Stimulated activated naive CD8-positive, alpha-beta T cell treated with anti-CD3 and anti-CD28 coated beads, Interleukin-15, Interleukin-2, amounts not matched to agents 100 ng/mL and 50 ng/mL, for 24 hours (primary cell): ENCODE results near the gene UTP14C.

Experiments used
- H3K27ac Mint-ChIP-seq: one replicate; pipeline ENCODE4 v1.8.0; 2021; ENCODE audit warnings: mild to moderate bottlenecking, mixed read lengths
- H3K27me3 Mint-ChIP-seq: one replicate; pipeline ENCODE4 v1.8.0; 2021; ENCODE audit warnings: mixed read lengths
- H3K36me3 Mint-ChIP-seq: one replicate; pipeline ENCODE4 v1.8.0; 2021; ENCODE audit warnings: low read depth, mixed read lengths
- H3K4me1 Mint-ChIP-seq: one replicate; pipeline ENCODE4 v1.8.0; 2021; ENCODE audit warnings: low read depth, mixed read lengths
- H3K4me3 Mint-ChIP-seq: one replicate; pipeline ENCODE4 v1.8.0; 2021; ENCODE audit warnings: mild to moderate bottlenecking, mixed read lengths
- H3K9me3 Mint-ChIP-seq: one replicate; pipeline ENCODE4 v1.8.0; 2021; ENCODE audit warnings: mixed read lengths

Gene UTP14C

DNA sequence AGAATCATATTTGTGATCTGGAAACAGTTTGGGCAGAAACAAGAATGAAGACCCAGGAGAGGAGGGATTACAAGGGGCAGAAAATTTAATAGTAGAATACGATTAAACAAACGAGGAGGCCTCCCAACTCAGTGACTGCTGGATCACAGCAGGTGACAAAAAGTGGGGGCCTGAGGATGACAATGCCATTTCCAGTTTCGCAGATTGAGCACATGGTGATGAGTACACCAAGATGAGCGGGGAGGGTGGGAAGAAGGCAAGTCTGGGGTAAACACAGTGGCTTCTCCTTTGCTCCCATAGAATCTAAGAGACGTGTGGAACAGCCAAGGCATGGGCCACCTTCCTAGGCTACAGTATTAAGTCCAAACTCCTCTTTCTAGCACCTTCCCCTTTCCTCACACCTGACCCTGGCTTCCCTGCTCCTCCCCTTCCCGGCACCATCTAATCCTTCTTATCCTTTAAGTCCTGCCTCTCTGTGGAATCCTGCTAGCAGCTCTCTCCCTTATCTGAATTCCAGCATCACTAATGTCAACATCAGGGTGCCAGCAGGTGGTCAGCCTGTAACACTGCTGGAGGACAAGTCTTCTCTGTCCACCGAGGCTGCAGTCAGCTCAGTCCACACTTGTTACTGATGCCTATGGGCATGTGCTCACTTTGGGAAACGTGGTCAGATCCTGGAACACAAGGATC lies 26.7 kb upstream of the UTP14C start:
- no peaks in the 10 kb centered on the region for H3K36me3 Mint-ChIP-seq
- H3K27me3 Mint-ChIP-seq: no peaks in the 10 kb centered on the region
- H3K9me3 Mint-ChIP-seq: no peaks in the 10 kb centered on the region
- H3K4me3 Mint-ChIP-seq: no peak overlapping the region
- H3K4me1 Mint-ChIP-seq: no peaks in the 10 kb centered on the region
- H3K27ac Mint-ChIP-seq: no peak overlapping the region

DNA sequence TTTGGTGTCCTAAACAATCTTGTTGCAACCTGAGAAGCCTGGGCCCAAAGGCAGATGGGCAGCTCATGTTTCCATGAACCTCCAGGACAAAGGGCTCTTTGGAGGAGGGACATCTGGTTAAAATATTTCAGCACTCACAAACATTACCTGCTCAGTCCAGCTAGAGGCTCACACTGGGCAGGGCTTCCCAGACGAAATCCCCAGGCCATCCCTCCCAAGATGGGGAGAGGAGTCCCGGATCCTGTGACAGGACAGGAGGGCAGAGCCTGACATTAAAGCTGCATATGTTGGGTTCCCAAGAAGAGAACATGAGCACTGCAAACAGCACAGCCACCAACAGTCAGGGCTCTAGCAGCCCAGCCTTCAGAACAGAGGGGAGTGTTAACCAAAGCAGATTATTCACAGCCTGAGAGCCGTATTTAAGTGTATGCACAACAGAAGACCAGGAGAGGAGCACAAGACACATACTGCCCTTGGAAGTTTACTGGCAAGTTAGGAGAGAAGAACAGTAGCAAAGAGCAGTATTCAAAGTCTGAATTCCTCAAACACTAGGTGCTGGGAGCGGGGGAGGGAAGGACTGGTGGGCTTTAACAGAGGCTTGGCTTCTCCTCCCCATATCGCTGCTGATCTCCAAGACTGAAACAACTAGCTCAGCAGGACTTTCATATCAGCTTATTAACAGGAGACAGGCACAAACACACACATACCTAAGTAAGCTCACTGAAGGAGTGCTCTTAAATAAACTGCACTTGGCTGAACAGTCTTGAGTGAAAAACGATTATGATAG lies 25.6 kb upstream of the UTP14C start:
- no peaks in the 10 kb centered on the region for H3K27me3 Mint-ChIP-seq
- H3K9me3 Mint-ChIP-seq: no peaks in the 10 kb centered on the region
- H3K36me3 Mint-ChIP-seq: no peaks in the 10 kb centered on the region
- H3K4me3 Mint-ChIP-seq: no peak overlapping the region
- H3K4me1 Mint-ChIP-seq: no peaks in the 10 kb centered on the region
- no peak overlapping the region for H3K27ac Mint-ChIP-seq

DNA sequence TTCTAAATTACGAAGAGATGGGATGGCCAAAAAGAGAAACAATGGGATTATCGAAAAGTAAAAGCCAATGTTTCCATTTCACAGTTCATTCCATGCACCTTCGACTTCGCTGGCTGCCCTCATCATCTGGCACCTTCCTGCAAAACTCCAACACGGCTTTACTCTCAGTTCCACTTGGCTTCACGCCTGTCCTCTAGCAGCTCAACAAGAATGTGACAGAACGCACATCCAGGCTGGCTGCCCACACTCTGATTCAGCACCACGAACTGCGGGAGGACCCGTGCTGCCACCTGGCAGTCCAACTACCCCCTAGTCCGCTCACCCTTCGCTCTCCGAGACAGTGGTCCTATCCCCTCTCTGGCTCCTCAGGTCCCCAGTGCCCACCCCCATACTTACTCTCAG lies 25.0 kb upstream of the UTP14C start:
- H3K4me3 Mint-ChIP-seq: no peak overlapping the region
- no peaks in the 10 kb centered on the region for H3K4me1 Mint-ChIP-seq
- H3K27ac Mint-ChIP-seq: no peak overlapping the region
- H3K9me3 Mint-ChIP-seq: no peaks in the 10 kb centered on the region
- H3K36me3 Mint-ChIP-seq: no peaks in the 10 kb centered on the region
- H3K27me3 Mint-ChIP-seq: no peaks in the 10 kb centered on the region

DNA sequence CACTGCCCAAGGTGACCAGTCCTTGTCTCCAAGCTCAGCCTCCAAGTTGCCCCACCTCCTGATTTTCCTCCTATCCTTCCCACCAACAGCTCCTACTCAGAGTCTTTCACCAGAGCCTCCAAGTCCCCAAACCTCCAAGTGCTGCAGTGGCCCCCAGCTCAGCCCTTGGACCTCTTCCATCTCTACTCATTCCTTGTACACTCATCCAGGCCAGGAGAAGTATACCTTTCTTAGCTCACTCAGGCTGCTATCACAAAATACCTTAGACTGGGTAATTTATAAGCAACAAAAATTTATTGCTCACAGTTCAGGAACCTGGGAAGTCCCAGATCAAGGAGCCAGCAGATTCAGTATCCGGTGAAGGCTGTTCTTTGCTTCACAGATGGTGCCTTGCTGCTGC lies 24.6 kb upstream of the UTP14C start:
- Mint-ChIP-seq H3K27ac (no peak overlapping the region), H3K36me3 (no peaks in the 10 kb centered on the region), H3K4me1 (no peaks in the 10 kb centered on the region), H3K27me3 (no peaks in the 10 kb centered on the region), H3K9me3 (no peaks in the 10 kb centered on the region), H3K4me3 (no peak overlapping the region)

DNA sequence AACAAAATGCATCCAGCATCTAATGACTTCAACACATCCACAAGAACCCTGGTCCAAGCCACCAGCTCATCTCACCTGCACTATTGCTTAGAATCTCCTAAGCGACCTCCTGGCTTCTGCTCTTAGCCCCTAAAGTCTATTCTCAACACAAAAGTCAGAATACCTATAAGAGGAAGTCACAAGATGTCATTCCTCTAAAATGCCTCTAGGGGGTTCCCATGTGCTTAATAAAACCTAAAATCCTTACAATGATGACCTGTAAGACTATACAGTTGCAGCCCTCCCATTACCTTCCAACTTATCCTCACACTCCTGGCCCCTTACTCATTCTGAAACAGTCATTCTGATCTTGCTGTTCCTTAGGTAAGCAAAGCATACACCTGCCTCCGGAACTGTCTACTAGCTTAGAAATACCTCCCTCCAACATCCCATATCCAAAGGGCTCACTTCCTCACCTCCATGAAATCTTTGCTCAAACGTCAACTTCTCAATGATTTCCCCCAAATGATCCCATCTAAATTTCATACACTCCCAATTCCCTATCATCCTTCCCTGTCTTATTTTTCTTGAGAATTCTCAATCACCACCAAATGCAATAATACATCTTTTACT lies 23.3 kb upstream of the UTP14C start:
- no peaks in the 10 kb centered on the region for H3K9me3 Mint-ChIP-seq
- H3K4me3 Mint-ChIP-seq: no peak overlapping the region
- H3K4me1 Mint-ChIP-seq: no peaks in the 10 kb centered on the region
- no peak overlapping the region for H3K27ac Mint-ChIP-seq
- no peaks in the 10 kb centered on the region for H3K36me3 Mint-ChIP-seq
- no peaks in the 10 kb centered on the region for H3K27me3 Mint-ChIP-seq

DNA sequence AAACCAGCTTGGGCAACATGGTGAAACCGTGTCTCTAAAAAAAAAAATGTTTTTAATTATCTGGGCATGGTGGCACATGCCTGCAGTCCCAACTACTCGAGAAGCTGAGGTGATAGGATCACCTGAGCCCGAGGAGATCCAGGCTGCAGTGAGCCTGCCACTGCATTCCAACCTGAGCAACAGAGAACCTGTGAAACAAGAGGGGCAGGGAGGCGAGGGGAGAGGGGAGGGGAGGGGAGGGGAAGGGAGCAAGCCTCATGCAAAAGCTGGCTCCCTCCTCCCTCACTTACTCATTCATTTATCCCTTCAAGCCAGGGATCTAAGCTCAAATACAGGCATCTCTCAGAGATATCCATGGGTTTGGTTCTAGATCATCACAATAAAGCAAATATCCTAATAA lies 22.1 kb upstream of the UTP14C start:
- peaks cover under 1% of the 10 kb centered on the region for H3K27me3 Mint-ChIP-seq
- H3K4me1 Mint-ChIP-seq: no peaks in the 10 kb centered on the region
- no peaks in the 10 kb centered on the region for H3K36me3 Mint-ChIP-seq
- H3K4me3 Mint-ChIP-seq: no peak overlapping the region
- no peak overlapping the region for H3K27ac Mint-ChIP-seq
- no peaks in the 10 kb centered on the region for H3K9me3 Mint-ChIP-seq

DNA sequence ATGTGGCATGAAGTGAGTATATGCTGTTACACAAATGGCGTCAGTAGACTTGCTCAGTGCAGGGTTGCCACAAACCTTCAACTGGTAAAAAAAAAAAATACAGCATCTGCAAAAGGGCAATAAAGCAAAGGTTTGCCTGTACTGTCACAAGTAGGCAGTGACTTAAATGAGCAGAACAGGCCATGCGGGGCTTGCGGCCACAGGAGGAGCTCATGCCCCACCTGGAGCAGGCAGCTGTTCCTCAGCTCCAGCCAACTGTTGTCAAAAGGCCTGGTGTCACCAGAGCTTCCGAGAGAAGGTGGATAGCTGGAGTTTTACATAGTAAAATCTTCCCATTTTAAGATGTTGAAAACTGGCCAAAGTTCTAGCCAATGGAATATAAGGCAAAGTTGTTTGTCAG lies 20.9 kb upstream of the UTP14C start:
- Mint-ChIP-seq H3K4me1 (no peaks in the 10 kb centered on the region), H3K27me3 (peaks cover 7% of the 10 kb centered on the region), H3K27ac (no peak overlapping the region), H3K36me3 (no peaks in the 10 kb centered on the region), H3K9me3 (no peaks in the 10 kb centered on the region), H3K4me3 (no peak overlapping the region)

DNA sequence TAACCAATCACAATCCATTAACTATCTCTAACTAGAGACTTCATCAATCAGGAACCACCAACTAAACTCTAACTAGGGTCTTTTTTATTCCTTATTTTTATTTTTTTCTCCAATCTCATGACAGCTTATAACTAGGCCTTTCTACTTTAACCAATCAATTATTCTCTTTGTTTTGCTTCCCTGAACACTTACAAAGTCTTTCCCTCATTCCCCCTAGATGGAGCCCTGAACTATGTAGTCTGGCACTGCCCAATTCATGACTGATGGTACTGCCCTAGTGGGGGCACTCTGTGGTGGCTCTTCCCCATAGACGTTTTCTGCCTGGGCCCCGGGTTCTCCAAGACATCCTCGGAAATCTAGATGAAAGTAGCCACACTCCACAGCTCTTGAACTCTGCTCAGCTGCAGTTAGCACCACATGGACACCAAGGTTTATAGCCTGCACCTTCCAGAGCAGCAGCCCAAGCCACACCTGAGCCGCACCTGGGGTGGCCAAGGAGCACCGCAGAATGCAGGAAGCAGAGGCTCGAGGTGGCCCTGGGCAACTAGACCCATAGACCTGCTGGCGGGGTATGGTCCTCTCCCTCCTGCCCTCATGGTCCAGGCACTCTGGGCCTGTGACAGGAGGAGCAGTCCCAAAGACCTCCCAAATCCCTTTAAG lies 19.9 kb upstream of the UTP14C start:
- Mint-ChIP-seq H3K36me3 (no peaks in the 10 kb centered on the region), H3K4me3 (no peak overlapping the region), H3K9me3 (no peaks in the 10 kb centered on the region), H3K27me3 (peaks cover 15% of the 10 kb centered on the region), H3K4me1 (no peaks in the 10 kb centered on the region), H3K27ac (no peak overlapping the region)

DNA sequence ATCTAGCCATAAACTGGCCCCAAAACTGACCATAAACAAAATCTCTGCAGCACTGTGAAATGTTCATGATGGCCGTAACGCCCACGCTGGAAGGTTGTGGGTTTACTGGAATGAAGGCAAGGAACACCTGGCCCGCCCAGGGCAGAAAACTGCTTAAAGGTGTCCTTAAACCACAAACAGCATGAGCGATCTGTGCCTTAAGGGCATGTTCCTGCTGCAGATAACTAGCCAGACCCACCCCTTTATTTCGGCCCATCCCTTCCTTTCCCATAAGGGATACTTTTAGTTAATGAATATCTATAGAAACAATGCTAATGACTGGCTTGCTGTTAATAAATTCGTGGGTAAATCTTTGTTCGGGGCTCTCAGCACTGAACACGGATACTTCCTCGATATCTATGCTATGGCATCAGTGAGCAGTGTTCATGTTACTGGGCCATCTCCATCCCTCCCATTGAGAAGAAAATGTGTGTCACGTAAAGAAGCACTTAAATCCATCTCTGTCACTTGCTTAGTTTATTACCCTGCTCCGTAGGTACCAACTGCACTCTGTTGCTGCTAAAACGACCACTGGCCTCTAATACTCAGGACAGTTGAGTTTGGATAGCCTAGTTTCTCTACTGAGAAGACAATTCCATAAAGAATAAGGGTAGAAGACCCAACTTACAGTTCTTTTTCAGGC lies 18.5 kb upstream of the UTP14C start:
- Mint-ChIP-seq H3K27ac (no peak overlapping the region), H3K27me3 (peaks cover 28% of the 10 kb centered on the region), H3K36me3 (no peaks in the 10 kb centered on the region), H3K9me3 (no peaks in the 10 kb centered on the region), H3K4me3 (no peak overlapping the region), H3K4me1 (peaks cover 4% of the 10 kb centered on the region)

DNA sequence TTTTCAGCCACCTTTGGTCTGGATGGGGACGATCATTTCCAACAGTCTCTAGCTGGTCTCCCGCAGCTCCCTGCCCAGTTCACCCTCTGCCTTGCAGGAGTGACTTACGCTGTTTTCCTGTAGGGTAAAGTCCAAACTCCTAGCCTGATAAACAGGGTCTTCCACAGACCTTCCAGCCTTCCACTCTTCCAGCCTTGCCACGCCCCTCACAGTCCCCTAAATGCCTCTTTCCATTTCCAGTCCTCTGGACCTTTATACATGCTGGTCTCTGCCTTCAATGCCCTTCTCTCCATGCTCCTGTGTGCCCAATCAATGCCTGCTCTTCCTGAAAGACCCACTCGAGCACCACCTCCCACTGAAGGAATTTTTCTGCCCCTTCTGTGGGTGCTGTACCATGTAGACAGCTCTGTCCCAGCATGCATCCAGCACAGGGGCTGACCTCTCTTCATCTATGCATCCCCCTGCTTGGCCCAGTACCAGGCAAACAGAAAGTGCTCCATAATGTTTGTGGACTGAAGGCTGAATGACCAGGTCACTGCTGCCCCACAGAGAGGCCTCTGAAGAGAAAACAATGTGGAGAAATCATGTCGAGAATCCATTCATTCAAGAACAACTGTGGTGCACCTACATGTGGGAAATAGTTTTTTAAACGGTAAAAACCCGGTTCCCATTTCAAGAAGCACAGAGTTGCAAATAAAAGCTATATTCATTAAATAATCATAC lies 17.8 kb upstream of the UTP14C start:
- no peaks in the 10 kb centered on the region for H3K9me3 Mint-ChIP-seq
- H3K27me3 Mint-ChIP-seq: peaks cover 32% of the 10 kb centered on the region
- H3K36me3 Mint-ChIP-seq: no peaks in the 10 kb centered on the region
- no peak overlapping the region for H3K4me3 Mint-ChIP-seq
- H3K27ac Mint-ChIP-seq: no peak overlapping the region
- peaks cover 7% of the 10 kb centered on the region for H3K4me1 Mint-ChIP-seq

DNA sequence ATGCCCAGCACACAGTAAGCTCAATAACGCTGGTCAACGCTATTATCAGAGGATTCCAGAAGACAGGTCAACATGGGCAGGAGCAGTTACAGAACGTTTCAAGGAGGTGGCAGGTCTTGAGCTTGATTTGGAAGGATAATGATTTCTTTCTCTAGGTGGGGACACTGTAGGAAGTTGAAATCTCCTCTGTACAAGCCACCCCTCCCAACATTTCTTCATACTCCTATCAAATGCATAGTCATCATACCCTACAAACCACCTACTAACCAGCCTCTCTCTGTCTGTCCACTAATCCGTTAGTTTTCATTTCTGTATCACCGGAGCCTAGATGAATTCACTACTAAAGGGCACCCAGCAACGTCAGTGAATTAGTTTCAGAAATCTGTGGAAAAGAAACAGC lies 14.5 kb upstream of the UTP14C start:
- Mint-ChIP-seq H3K4me1 (peaks cover 14% of the 10 kb centered on the region), H3K36me3 (no peaks in the 10 kb centered on the region), H3K27ac (no peak overlapping the region), H3K4me3 (no peak overlapping the region), H3K27me3 (peaks cover 32% of the 10 kb centered on the region), H3K9me3 (no peaks in the 10 kb centered on the region)

DNA sequence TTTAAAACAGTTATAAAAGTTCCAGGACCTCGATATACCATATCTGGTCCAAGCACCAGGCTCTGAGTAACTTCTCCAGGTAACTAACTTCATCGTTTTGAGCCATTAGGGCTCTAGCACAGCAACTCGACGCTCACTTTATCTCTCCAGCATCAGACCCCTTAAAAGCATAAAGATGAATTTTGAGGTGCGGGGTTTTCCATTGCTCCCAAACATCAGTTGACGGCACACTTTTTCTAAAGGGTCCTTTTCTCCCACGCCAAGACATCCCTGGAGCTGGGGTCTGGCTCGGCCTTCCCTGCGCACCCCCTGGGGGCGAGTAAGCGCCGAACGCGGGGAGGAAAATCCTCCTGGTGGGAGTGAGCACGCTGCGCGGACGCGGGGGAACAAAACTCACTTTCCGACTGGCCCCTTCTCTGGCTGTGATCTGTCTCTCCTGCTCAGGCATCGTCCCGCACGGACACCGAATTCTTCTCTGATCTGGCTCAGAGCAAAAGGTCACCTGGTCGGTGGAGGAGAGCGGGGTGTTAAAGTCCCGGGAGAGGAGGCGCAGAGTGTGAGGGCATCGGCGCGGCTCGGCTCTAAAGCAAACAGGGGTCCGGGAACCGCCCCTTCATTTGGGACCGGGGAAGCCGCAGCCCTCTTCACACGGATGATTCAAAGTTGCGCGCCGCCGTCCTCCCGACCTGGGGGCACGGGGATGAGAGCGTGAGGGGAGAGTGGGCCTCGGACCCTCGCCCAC lies 13.4 kb upstream of the UTP14C start, which contains the start of gene ATP7B:
TSS of gene ATP7B (minus strand) at position 561 of the 742 bp plus-strand sequence. CDS start at position 448, 113 bp downstream.
- peaks cover 32% of the 10 kb centered on the region for H3K27me3 Mint-ChIP-seq
- H3K36me3 Mint-ChIP-seq: peaks cover 6% of the 10 kb centered on the region
- H3K4me3 Mint-ChIP-seq: peak within 1 kb of the TSS; percentile 100
- no peaks in the 10 kb centered on the region for H3K9me3 Mint-ChIP-seq
- peaks cover 19% of the 10 kb centered on the region for H3K4me1 Mint-ChIP-seq
- peak within 1 kb of the TSS; percentile 95 for H3K27ac Mint-ChIP-seq

DNA sequence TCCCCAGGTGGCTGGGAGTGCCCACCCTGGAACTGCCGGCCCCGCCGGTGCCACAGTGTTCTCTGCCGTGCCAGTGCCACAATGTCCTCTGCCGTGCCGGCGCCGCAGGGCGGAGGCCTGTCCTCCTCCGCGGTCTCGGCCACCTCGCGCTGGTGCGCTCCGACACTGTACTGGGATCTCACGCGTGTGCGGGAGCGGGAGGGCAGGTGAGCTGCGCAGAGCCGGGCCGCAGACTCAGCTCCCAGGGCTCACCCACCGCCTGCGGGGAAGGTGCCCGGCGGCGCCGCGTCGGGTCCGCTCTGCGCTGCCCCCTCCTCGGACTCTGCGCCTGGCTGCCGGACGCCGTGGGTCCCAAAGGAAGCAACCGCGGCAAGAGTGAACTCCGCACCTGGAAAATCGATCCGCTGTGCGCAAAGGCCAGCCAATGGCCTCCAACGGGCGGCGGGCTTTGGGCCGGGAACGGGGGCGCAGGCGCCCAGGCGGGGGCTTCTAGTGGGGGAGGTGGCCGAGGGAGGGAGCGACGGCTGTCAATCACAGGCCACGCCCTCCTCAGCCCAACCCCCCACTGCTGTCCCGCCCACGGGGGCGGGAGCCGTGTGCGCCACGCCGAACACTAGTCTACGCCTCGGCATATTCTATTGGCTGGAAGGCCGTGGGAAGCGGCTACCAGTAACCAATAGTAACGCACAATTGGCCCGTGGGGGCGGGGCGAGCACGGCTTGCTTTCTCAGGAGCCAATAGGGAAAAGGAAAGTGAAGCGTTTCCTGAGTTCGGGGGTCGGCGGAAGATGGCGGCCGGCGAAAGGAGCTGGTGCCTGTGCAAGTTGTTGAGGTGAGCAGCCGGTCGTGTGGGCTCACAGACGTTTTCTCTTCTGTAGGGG lies 12.6 kb upstream of the UTP14C start, which contains the start of gene ALG11:
TSS of gene ALG11 (plus strand) at position 767 of the 880 bp plus-strand sequence. CDS start at position 788, 21 bp downstream.
- Mint-ChIP-seq H3K36me3 (peaks cover 12% of the 10 kb centered on the region), H3K4me1 (peaks cover 21% of the 10 kb centered on the region), H3K4me3 (peak within 1 kb of the TSS; percentile 100), H3K27me3 (peaks cover 32% of the 10 kb centered on the region), H3K9me3 (no peaks in the 10 kb centered on the region), H3K27ac (peak within 1 kb of the TSS; percentile 95)
